Naive thymus-derived CD4-positive, alpha-beta T cell (primary cell): ENCODE results near the gene MANSC4. TPM values are rescaled to one million over a fixed set of nuclear protein-coding genes. Genes with fewer than 3 reads are reported as not detected.
"Not testable (repeated sequence)": the region's sequence is repeated elsewhere in the genome, so short reads cannot be mapped to it uniquely, and the experiment has no call there.

Source experiments
- ATAC-seq: fragments of 150-1000 bp; cut with Tn5 transposase; 2 replicates; pipeline ENCODE4 v1.10.0; 2021; ENCODE audit warnings: mild to moderate bottlenecking, moderate library complexity
- CTCF ChIA-PET: fragments of 350-600 bp; sonication (Branson Sonifier 250); formaldehyde crosslinking; loops from one replicate; lab custom pipeline; 2021; ENCODE audit warnings: antibody characterized with exemption; lab: Charles Lee
- POLR2A ChIA-PET: fragments of 350-600 bp; sonication (Branson Sonifier 250); formaldehyde crosslinking; loops from one replicate; lab custom pipeline; 2021; ENCODE audit warnings: antibody characterized with exemption, inconsistent platforms; lab: Charles Lee
- DNase-seq, 9 donors: peaks; one replicate each; pipeline versions ENCODE4 v3.0.0 to v3.0.0-alpha.2; 2020 to 2022; ENCODE audit warnings: mixed read lengths in 1 of 9
- H3K27ac ChIP-seq: one replicate; pipeline ENCODE4 v1.7.0; 2013; ENCODE audit warnings: mild to moderate bottlenecking, low read depth, low read length, moderate library complexity
- H3K27me3 ChIP-seq, 2 donors: one replicate each; pipeline ENCODE4 v1.7.0; 2013; ENCODE audit warnings: low read length in 2 of 2, mild to moderate bottlenecking in 2 of 2, moderate library complexity in 2 of 2; ENCODE audit not compliant: control insufficient read depth in 2 of 2, insufficient read depth in 2 of 2
- H3K36me3 ChIP-seq, 3 experiments: 1 replicate in 2 of 3; 2 replicates in 1 of 3; pipeline ENCODE4 v1.7.0; 2013; ENCODE audit warnings: low read length in 3 of 3, mild to moderate bottlenecking in 3 of 3, moderate library complexity in 1 of 3; ENCODE audit not compliant: insufficient read depth in 3 of 3, control insufficient read depth in 2 of 3
- H3K4me1 ChIP-seq, 2 donors: one replicate each; pipeline ENCODE4 v1.7.0; 2013; ENCODE audit warnings: low read length in 2 of 2, mild to moderate bottlenecking in 2 of 2, moderate library complexity in 1 of 2; ENCODE audit not compliant: control insufficient read depth in 2 of 2, insufficient read depth in 2 of 2
- H3K4me3 ChIP-seq: 2 replicates; pipeline ENCODE4 v1.7.0; 2013; ENCODE audit warnings: mild to moderate bottlenecking, low read length
- H3K9me3 ChIP-seq, 3 experiments: 1 replicate in 2 of 3; 2 replicates in 1 of 3; pipeline ENCODE4 v1.7.0; 2013; ENCODE audit warnings: low read length in 3 of 3; ENCODE audit not compliant: control insufficient read depth in 2 of 3
- H3K27ac Mint-ChIP-seq, 9 donors: one replicate each; pipeline ENCODE4 v1.8.0; 2020 to 2022; ENCODE audit warnings: mixed read lengths in 9 of 9, mild to moderate bottlenecking in 8 of 9, moderate library complexity in 5 of 9, inconsistent platforms in 2 of 9
- H3K27me3 Mint-ChIP-seq, 5 donors: one replicate each; pipeline ENCODE4 v1.8.0; 2021 to 2022; ENCODE audit warnings: mixed read lengths in 5 of 5, mild to moderate bottlenecking in 1 of 5
- H3K36me3 Mint-ChIP-seq, 5 donors: one replicate each; pipeline ENCODE4 v1.8.0; 2020 to 2022; ENCODE audit warnings: mixed read lengths in 5 of 5, mild to moderate bottlenecking in 3 of 5, inconsistent platforms in 1 of 5
- H3K4me1 Mint-ChIP-seq, 7 donors: one replicate each; pipeline ENCODE4 v1.8.0; 2020 to 2022; ENCODE audit warnings: mixed read lengths in 7 of 7, mild to moderate bottlenecking in 3 of 7, inconsistent platforms in 1 of 7
- H3K4me3 Mint-ChIP-seq, 10 donors: one replicate each; pipeline ENCODE4 v1.8.0; 2020 to 2022; ENCODE audit warnings: mild to moderate bottlenecking in 10 of 10, mixed read lengths in 10 of 10, moderate library complexity in 6 of 10, inconsistent platforms in 2 of 10
- H3K9me3 Mint-ChIP-seq, 11 donors: one replicate each; pipeline ENCODE4 v1.8.0; 2020 to 2022; ENCODE audit warnings: mixed read lengths in 11 of 11, mild to moderate bottlenecking in 4 of 11, inconsistent platforms in 1 of 11, moderate library complexity in 1 of 11
- intact Hi-C, 2 donors: fragments of 100-400 bp; cut with micrococcal nuclease; formaldehyde crosslinking; loops; one replicate each; pipeline ENCODE4 v1.15.1; 2023
- polyA plus RNA-seq, 2 donors: library from polyadenylated mRNA; unstranded; fragments of 300-500 nt; fragmentation: Illumina TruSeq; gene quantifications; one replicate each; pipeline ENCODE4 v1.2.3, GENCODE V29; 2021
- total RNA-seq, 6 experiments: library from RNA in 5 of 6; stranded (reverse) in 5 of 6; gene quantifications; 1 replicate in 5 of 6; 2 replicates in 1 of 6; pipeline ENCODE4 v1.2.3 and lab custom pipeline; 2021 to 2026

Gene MANSC4
- total and polyA plus RNA-seq, 7 experiments from 2014 or later: 0.64 TPM; not detected in 6

DNA sequence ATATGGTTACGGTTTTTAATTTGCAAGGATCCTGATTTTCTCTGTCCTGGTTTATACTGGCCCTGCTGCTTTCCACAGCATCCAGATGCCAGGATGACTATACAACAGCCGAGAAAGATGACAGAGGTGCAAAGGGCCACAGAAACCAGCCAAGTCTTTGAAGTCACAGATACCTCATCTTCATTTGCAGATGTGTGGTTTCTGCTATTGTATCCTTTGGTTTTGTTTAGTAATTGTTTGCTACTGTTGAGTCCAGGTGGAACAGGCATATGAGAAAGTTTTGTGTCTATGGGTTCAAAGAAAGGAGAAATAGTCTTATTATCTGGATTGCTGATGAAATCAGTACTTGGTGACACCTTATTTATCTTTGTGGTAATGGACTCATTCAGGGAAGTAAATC lies 17.3 kb downstream of the MANSC4 start:
- Histone ChIP-seq H3K9me3 (no peaks in the 10 kb centered on the region), H3K4me1 (no peaks in the 10 kb centered on the region), H3K27me3 (no peaks in the 10 kb centered on the region), H3K36me3 (no peaks in the 10 kb centered on the region), H3K27ac (no peak overlapping the region), H3K4me3 (no peak overlapping the region)
- H3K4me3 Mint-ChIP-seq: no peak overlapping the region
- DNase-seq: no peak
- intact Hi-C loops: no loop called here
- CTCF ChIA-PET: no interaction called here
- H3K4me1 Mint-ChIP-seq: peaks cover 0 to 26% (median 0%) of the 10 kb centered on the region in 7 donors
- no peak for ATAC-seq
- POLR2A ChIA-PET: interaction anchor here (0.6 kb wide), 1 partner anchor 49 kb away, joined by 4 read pairs; no protein-coding TSS in a partner anchor
- no peak overlapping the region for H3K27ac Mint-ChIP-seq
- peaks cover 0 to 3% (median 0%) of the 10 kb centered on the region in 5 donors for H3K27me3 Mint-ChIP-seq
- no peaks in the 10 kb centered on the region for H3K9me3 Mint-ChIP-seq
- peaks cover 0 to 11% (median 0%) of the 10 kb centered on the region in 5 donors for H3K36me3 Mint-ChIP-seq

DNA sequence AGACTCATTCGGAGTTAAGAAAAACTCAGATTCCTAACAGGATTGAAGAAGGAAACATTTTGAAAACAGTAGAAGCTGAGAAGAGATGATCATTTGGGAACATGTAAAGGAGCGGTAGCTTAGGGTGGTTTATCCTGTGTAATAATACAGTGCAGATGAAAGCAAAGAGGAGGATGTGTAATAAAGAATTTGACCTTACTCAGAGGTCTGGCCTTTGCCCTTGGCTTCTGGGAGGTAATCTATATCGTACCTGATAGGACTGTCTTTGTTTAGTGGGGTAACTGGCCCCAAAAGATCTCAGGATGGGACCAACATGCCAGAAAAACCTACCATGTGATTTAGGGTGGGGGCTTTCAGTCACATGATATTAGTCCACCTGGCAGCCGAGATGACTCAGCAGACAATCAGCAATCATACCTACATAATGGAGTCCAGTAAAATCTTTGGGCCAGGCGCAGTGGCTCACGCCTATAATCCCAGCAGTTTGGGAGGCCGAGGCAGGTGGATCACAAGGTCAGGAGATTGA lies 23.3 kb downstream of the MANSC4 start:
- Mint-ChIP-seq H3K9me3 (no peaks in the 10 kb centered on the region), H3K27ac (no peak overlapping the region), H3K27me3 (no peaks in the 10 kb centered on the region), H3K36me3 (peaks cover 8 to 23% (median 16%) of the 10 kb centered on the region in 5 donors), H3K4me3 (no peak overlapping the region), H3K4me1 (peaks cover 0 to 4% (median 0%) of the 10 kb centered on the region in 7 donors)
- intact Hi-C loops: loop anchor here in 1 of 2 donors (1.0 kb wide), 1 partner anchor 65 kb away; no protein-coding TSS in a partner anchor
- no peak overlapping the region for H3K4me3 ChIP-seq
- H3K36me3 ChIP-seq: peaks cover 0 to 24% (median 0%) of the 10 kb centered on the region in 3 experiments
- DNase-seq (no peak), ATAC-seq (no peak)
- ChIA-PET CTCF (interaction anchor here (1.0 kb wide), 1 partner anchor 65 kb away, joined by 3 read pairs; no protein-coding TSS in a partner anchor), POLR2A (interaction anchor here (1.2 kb wide), 1 partner anchor 45 kb away, joined by 6 read pairs; no protein-coding TSS in a partner anchor)
- no peaks in the 10 kb centered on the region for H3K27me3 ChIP-seq
- no peaks in the 10 kb centered on the region for H3K4me1 ChIP-seq
- H3K9me3 ChIP-seq: no peaks in the 10 kb centered on the region
- H3K27ac ChIP-seq: no peak overlapping the region

- Histone ChIP-seq H3K27ac (no peak overlapping the region), H3K36me3 (peaks cover 0 to 31% (median 0%) of the 10 kb centered on the region in 3 experiments), H3K4me3 (no peak overlapping the region), H3K9me3 (no peaks in the 10 kb centered on the region), H3K27me3 (no peaks in the 10 kb centered on the region), H3K4me1 (no peaks in the 10 kb centered on the region)
- DNase-seq: no peak
- Mint-ChIP-seq H3K9me3 (no peaks in the 10 kb centered on the region), H3K4me3 (no peak overlapping the region), H3K36me3 (peaks cover 8 to 20% (median 16%) of the 10 kb centered on the region in 5 donors), H3K27ac (peak overlapping the region in 1 of 9 donors; percentile 51), H3K27me3 (no peaks in the 10 kb centered on the region), H3K4me1 (no peaks in the 10 kb centered on the region)
- ChIA-PET POLR2A (no interaction called here), CTCF (no interaction called here)
- intact Hi-C loops: no loop called here
- ATAC-seq: no peak
Measured at GRCh38 chr12:27754795-27755194, 25.2 kb downstream of the MANSC4 start.

DNA sequence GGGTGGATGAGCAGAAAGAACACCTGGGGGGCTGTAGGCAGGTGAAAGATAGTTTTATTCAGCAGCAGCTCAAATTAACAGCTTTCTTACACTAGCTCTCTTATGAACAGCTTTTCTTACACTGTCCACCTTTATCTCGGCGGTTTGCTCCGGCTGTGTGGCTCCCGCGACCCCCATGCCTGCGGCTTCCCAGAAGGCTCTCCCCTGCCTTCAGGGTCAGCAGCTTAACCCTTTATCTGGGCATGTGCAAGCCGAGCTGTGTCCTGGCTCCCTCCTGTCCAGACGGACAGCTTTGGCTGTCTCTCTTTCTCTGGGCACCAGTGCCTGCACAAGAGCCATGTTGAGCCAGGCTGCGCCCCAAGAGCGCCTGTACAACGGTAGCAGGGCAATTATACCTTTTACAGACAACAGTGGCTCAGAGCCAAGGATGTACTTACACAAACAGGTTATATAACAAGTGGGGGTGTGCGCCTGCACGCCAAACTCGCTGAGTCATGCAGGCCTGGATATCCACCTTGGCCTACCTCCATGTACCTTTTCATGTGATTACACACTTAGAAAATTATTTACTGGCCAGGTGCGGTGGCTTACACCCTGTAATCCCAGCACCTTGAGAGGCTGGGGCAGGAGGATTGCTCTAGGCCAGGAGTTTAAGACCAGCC lies 28.5 kb downstream of the MANSC4 start:
- H3K36me3 ChIP-seq: peaks cover 0 to 34% (median 0%) of the 10 kb centered on the region in 3 experiments
- no peaks in the 10 kb centered on the region for H3K9me3 ChIP-seq
- no peak overlapping the region for H3K4me3 ChIP-seq
- no peaks in the 10 kb centered on the region for H3K27me3 ChIP-seq
- Mint-ChIP-seq H3K27me3 (no peaks in the 10 kb centered on the region), H3K4me3 (no peak overlapping the region), H3K27ac (no peak overlapping the region), H3K36me3 (peaks cover 5 to 30% (median 14%) of the 10 kb centered on the region in 5 donors), H3K9me3 (no peaks in the 10 kb centered on the region), H3K4me1 (peaks cover 0 to 3% (median 0%) of the 10 kb centered on the region in 7 donors)
- no peak overlapping the region for H3K27ac ChIP-seq
- no peak for ATAC-seq
- POLR2A ChIA-PET: no interaction called here
- H3K4me1 ChIP-seq: no peaks in the 10 kb centered on the region
- CTCF ChIA-PET: no interaction called here
- intact Hi-C loops: no loop called here
- DNase-seq: no peak

GRCh38 chr12:27747111-27747820 lies 32.8 kb downstream of the MANSC4 start:
- CTCF ChIA-PET: interaction anchor here (1.2 kb wide), 1 partner anchor 11 kb away, joined by 4 read pairs; no protein-coding TSS in a partner anchor
- Histone ChIP-seq H3K4me3 (no peak overlapping the region), H3K36me3 (peaks cover 0 to 34% (median 3%) of the 10 kb centered on the region in 3 experiments), H3K9me3 (no peaks in the 10 kb centered on the region), H3K27me3 (no peaks in the 10 kb centered on the region), H3K27ac (no peak overlapping the region), H3K4me1 (no peaks in the 10 kb centered on the region)
- intact Hi-C loops: no loop called here
- Mint-ChIP-seq H3K27me3 (no peaks in the 10 kb centered on the region), H3K36me3 (peaks cover 4 to 44% (median 30%) of the 10 kb centered on the region in 5 donors), H3K9me3 (no peaks in the 10 kb centered on the region), H3K4me1 (peaks cover 0 to 5% (median 0%) of the 10 kb centered on the region in 7 donors), H3K4me3 (no peak overlapping the region), H3K27ac (peak overlapping the region in 1 of 9 donors; percentile 63)
- ATAC-seq (no peak), DNase-seq (no peak)
- POLR2A ChIA-PET: no interaction called here

GRCh38 chr12:27745734-27746133 lies 34.3 kb downstream of the MANSC4 start:
- peaks cover 4 to 46% (median 32%) of the 10 kb centered on the region in 5 donors for H3K36me3 Mint-ChIP-seq
- POLR2A ChIA-PET, DNase-seq, H3K27ac Mint-ChIP-seq, H3K27me3 ChIP-seq, H3K27ac ChIP-seq, H3K27me3 Mint-ChIP-seq, H3K4me3 ChIP-seq, ATAC-seq, H3K4me1 Mint-ChIP-seq, H3K9me3 ChIP-seq, intact Hi-C loops, H3K9me3 Mint-ChIP-seq, H3K4me1 ChIP-seq, H3K4me3 Mint-ChIP-seq: not testable (repeated sequence)
- CTCF ChIA-PET: interaction anchor here (0.7 to 1.2 kb wide), 2 partner anchors 10 to 76 kb away, joined by 3 to 4 read pairs; no protein-coding TSS in a partner anchor
- peaks cover 0 to 31% (median 3%) of the 10 kb centered on the region in 3 experiments for H3K36me3 ChIP-seq
